Activated CD8-positive, alpha-beta memory T cell treated with anti-CD3 and anti-CD28 coated beads for 24 hours (primary cell): ENCODE data around the gene LPCAT2.
"Not testable (repeated sequence)": the region's sequence is repeated elsewhere in the genome, so short reads cannot be mapped to it uniquely, and the experiment has no call there.

ENCODE experiments used
- DNase-seq: peaks from one replicate; pipeline ENCODE4 v3.0.0-alpha.2; 2020

Gene LPCAT2

DNA sequence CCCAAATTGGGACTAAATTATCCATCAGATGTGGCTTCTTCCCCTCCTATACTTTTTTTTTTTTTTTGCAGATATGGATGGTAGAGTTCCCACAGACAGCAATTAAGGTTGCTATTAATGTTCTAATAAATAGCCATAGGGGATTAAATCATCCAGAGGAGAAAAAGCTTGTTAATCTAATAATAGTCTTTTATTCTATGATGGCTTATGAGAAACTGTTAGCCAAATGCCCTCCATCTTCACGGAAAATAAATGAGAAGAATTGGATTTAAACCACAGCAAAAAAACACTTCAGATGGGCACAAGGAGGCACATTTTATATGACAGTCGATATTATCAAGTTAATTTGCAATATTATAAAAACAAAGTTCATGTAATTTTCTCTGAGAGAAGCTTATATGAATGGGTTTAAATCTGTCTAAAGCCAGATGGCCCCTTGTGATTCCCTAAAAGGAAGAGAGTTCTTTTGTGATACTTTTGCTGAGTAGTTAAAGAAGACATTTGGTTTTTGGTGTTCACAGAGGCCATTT, 52.5 kb downstream of the LPCAT2 start:
- no peak for DNase-seq

GRCh38 chr16:55562936-55563335, 54.1 kb downstream of the LPCAT2 start:
- DNase-seq = no peak

DNA sequence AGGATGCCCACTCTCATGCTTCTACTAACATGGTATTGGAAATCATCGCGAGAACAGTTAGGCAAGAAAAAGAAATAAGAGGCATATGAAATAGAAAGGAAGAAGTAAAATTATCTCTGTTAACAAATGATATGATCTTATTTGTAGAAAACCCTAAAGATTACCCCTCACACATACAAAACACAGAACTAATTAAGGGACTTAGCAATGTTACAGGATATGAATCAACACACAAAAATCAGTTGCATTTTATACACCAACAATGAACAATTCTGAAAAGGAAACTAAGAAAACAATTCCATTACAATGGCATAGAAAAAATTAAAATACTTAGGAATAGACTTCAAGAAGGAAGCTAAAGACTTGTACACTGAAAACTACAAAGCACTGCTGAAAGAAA, 54.9 kb downstream of the LPCAT2 start:
- DNase-seq = no peak

DNA sequence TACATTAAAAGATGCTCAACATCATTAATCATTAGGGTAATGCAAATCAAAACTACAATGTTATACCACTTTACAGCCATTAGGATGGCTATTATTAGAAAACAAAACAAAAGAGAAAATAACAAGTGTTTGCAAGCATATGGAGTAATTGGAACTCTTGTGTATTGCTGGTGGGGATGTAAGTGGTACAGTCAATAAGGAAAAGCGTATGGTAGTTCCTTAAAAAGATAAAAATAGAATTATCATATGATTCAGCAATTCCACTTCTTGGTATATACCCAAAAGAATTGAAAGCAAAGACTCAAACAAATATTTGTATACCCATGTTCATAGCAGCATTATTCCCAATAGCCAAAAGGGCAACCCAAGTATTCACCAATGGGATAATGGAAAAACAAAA, 56.2 kb downstream of the LPCAT2 start:
- no peak for DNase-seq

GRCh38 chr16:55566432-55567175, 57.7 kb downstream of the LPCAT2 start, which contains the start of gene CAPNS2:
Gene CAPNS2, plus strand, starts transcription at chr16:55566684. Its CDS starts 73 bp downstream, at chr16:55566757.
- DNase-seq = no peak

DNA sequence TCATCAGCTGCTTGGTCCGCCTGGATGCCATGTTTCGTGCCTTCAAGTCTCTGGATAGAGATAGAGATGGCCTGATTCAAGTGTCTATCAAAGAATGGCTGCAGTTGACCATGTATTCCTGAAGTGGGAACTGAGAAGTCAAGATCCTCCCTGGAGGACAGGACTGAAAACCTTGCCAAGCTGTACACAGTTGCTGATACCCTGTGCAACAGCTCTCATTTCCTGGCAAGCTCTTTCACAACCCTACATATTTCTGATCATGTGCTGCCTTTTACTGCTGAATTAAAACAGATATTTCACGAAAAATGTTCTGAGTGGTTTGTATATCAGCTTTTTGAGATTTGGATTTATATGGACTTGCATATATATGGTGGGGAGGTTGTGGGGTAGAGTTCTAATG, 58.5 kb downstream of the LPCAT2 start:
- DNase-seq = no peak

DNA sequence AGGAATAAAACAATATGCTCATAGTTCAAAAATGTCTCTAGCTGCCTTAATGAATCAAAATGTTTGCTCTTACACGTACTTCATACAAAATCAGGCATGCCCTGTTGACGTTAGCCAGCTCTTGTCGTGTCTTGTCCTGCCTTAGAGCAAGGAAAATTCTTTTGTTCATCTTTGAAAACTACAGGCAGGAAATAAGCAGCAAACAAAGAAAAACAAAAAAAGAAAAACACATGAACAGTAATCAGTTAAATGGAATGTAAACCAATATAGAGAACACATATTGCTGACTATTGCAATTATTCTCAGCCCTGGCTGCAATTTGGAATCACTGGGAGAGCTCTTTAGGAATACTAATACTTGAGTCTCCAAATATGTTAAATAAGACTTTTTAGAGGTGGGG, 59.3 kb downstream of the LPCAT2 start:
- no peak for DNase-seq

DNA sequence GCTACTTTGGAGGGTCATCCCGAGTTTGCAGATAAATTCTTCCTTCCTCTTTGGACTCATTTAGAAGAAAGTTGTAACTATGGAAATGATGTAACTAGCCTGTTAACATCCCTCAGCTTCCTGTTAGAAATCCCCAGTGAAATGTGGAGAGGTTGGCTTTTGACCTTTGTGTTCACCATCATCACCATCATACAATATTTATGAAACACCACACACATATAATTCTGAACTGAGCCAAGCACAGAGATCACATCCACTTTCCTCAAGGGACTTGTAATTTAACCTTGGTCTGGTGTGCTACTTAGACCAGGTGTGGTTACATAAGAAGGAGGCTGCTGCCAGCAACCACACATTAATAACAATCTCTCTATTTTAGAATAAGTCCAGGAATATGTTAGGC, 60.2 kb downstream of the LPCAT2 start:
- DNase-seq = no peak

GRCh38 chr16:55570159-55570558, 61.3 kb downstream of the LPCAT2 start:
- no peak for DNase-seq

GRCh38 chr16:55571191-55571897, 62.5 kb downstream of the LPCAT2 start:
- DNase-seq = no peak

DNA sequence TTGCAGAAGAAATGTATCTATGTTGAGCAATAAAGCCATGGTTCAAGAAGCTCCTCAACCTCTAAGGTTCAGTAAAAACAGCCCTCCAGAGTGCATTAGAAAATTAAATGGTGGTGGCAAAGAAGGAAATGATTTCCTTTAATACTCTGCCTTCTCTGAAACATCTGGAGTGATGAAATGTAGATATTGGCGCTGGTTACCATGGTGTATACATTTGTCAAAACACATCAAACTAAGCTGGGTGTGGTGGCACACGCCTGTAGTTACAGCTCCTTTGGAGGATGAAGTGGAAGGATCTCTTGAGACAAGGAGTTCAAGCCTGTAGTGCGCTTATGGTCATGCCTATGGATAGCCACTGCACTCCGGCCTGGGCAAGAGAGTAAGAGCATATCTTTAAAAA, 63.6 kb downstream of the LPCAT2 start:
- DNase-seq = no peak

DNA sequence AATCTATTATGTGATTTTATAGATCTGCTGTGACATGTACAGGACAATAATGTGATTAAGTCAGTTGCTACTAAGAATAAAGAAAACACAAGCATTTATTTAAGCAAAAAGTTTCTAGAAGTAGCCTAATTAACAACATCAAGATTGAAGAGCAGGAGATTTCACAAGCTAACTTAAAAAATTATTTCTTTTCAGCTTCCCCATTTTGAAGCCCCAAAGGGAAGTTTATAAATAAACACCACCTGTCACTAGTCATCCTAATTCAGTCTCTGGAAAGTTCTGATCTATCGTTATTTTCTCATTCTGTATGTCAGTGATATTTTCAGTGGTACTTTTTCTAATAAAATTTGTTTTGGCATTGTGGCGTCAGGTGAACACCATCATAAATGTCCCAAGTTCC, 65.9 kb downstream of the LPCAT2 start:
- DNase-seq = no peak

- DNase-seq = no peak
Observed at GRCh38 chr16:55575496-55575895, 66.6 kb downstream of the LPCAT2 start.

GRCh38 chr16:55576384-55576783, 67.5 kb downstream of the LPCAT2 start:
- no peak for DNase-seq

DNA sequence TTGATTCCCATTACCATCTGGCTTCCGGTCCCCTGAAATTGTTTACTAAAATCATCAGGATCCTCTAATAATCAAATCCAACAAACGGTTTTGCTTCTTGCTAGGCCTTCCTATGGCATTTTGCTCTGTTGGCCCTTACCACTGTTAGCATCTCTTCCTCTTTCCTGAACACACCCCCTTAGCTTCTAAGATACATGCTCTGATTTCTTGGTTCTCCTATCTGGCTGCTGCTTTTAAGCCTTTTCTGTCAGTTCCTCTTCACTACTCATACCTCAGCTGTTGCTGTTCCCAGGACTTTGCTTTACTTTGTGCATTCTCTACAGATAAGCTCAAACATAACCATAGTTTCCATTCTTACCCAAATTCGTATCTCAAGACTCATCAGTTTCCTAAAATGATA, 69.0 kb downstream of the LPCAT2 start:
- DNase-seq = no peak

GRCh38 chr16:55585631-55586030, 76.8 kb downstream of the LPCAT2 start:
- DNase-seq = no peak

DNA sequence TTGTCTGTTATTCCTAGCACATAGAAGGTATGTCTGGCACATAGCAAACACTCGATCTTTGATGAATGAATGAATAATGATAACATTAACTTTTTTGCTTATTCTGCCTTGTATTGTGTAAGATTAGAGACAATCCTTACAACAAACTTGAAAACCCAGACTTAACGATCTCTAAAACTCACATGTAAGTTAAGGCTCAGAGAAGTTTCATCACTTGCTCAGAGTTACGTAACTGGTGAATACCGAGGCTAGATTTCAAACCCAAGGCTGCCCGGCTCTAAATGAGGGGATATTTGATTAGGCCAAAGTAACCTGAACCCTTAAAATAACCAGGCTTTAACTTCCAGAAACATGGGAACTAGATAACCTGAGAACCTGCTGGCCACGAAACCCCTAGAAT, 79.9 kb downstream of the LPCAT2 start:
- DNase-seq = no peak

DNA sequence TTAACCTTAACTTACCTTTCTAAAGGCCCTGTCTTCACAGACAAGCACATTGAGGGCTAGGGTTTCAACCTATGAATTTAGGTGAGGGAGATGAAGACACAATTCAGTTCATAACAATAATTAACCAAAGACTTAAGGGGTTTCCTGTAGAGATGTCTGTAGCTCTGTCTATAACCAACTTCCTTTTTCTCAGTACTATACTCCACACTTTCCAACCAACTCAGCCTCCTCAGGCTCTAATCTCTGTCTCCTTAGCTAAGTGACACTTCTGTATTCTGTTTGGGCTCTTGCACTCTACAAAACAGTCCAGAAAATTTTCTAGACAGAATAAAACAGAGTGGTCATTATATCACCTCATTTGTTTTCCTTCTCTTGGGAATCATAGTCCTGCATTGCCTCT, 83.4 kb downstream of the LPCAT2 start:
- no peak for DNase-seq

DNA sequence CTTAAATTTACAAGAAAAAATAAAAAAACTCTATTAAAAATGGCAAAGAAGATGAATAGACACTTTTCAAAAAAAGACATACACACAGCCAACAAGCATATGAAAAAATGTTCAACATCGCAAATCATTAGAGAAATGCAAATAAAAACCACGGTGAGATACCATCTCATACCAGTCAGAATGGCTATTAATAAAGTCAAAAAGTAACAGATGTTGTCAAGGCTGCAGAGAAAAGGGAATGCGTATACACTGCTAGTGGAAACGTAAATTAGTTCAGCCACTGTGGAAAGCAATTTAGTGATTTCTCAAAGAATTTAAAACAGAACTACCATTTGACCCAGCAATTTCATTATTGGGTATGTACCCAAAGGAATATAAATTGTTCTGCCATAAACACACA, 89.1 kb downstream of the LPCAT2 start:
- no peak for DNase-seq

- no peak for DNase-seq
Observed at GRCh38 chr16:55605754-55606336, 97.0 kb downstream of the LPCAT2 start.

DNA sequence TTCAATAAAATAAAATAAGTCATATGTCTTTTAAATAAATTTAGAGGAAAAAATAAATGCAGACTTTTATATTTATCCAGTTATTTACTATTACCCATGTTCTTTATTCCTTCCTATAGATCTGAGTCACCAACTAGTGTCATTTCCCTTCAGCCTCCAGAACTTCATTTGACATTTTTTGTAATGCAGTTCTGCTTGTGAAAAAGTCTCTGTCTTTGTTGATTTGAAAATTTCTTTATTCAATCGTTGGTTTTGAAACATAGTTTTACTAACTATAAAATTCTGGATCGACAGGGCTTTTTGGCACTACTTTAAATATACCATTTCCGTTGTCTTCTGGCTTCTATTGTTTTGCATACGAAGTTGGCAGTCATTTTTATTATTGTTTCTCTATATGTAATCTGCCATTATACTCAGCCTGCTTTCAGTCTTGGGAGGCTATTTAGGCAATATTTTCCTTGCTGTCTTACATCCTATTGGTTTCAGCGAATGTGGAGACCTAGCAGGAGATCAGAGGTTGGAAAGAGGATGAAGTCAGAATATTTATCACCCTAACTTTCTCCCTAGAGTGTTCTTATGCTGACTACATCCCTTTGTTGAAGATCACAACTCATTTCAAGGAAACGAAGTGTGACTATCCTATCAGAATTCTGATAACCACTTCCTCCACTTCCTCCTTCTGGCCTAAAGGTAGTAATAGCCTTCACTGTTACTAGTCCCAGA, 104.9 kb downstream of the LPCAT2 start:
- DNase-seq = no peak

GRCh38 chr16:55615071-55615470, 106.2 kb downstream of the LPCAT2 start:
- DNase-seq = no peak

GRCh38 chr16:55615670-55616069, 106.8 kb downstream of the LPCAT2 start:
- not testable (repeated sequence) for DNase-seq
